GM18909 (cell line): ENCODE measurements around the gene PRKCG.

Source experiments
- ATAC-seq: cut with Tn5 transposase; IDR thresholded peaks from one replicate; pipeline ENCODE4 v1.9.1; 2021; ENCODE audit warnings: mild to moderate bottlenecking; ENCODE audit not compliant: unreplicated experiment, poor library complexity

Gene PRKCG

GRCh38 chr19:53896682-53897081 is 14.7 kb downstream of the PRKCG start:
- no peak for ATAC-seq

GRCh38 chr19:53897459-53897858 is 15.5 kb downstream of the PRKCG start:
- ATAC-seq: no peak

DNA sequence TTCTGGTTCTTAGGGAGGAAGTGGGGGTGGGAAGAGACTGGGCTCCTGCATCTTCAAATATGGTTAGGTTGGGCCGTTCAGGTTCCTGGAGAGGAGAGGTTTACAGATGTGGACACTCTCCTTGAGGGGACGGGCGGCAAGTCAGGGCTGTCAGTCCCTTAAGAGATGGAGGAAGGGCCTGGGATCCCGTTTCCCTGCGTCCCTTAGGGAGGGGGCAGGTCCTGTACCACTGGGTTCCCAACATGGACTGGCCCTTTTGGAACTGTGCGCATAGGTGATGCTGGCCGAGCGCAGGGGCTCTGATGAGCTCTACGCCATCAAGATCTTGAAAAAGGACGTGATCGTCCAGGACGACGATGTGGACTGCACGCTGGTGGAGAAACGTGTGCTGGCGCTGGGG is 16.2 kb downstream of the PRKCG start:
- ATAC-seq: no peak

DNA sequence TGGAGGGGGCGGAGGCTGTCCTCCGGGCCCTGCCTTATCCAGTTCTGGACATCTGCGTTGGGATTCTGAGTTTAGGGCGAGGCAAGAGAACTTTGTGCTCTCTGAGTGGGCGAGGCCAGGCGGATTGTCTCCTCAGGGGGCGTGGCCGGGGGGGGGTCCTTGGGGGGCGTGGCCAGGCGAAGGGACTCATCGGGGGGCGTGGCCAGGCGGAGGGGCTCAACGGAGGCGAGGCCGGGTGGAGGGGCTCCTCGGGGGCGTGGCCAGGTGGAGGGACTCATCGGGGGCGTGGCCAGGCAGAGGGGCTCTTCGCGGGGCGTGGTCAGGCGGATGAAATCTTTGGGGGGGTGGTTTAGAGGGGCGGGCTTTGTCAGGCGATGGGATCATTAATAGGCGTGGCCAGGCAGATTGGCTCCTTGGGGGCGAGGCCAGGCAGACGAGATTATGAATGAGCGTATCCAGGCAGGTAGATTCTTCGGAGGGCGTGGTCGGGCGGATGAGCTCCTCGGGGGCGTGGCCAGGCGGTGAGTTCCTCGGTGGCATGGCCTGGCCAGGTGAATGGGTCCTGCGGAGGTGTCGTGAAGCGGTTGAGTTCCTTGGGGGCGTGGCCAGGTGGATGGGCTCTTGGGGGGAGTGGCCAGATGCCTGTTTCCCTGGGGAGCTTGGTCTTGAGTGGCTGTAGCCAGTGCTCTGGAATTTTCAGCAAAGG is 16.8 kb downstream of the PRKCG start:
- ATAC-seq: no peak

- ATAC-seq: no peak
These were observed 18.3 kb downstream of the PRKCG start for GRCh38 chr19:53900191-53900860.

GRCh38 chr19:53903055-53903680 is 21.2 kb downstream of the PRKCG start:
- ATAC-seq: no peak

- no peak for ATAC-seq
These were observed 22.9 kb downstream of the PRKCG start for GRCh38 chr19:53904909-53905308.

DNA sequence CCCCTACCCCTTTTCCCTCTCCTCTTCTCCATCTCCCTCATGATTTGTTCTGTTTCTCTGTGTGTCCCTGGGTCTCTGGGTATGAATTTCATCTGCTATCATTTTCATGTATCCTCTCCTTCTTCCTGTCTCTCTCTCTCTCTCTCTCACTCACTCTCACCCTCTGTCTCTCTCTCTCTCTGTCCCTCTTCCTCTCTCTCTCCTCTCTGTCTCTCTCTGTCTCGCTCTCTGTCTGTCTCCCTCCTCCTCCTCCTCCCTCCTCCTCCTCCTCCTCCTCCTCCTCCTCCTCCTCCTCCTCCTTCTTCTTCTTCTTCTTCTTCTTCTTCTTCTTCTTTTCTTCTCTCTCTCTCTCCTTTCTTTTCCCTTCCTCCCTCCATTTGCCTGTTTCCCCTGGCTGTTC is 23.8 kb downstream of the PRKCG start:
- no peak for ATAC-seq

- no peak for ATAC-seq
These were observed 24.5 kb downstream of the PRKCG start for GRCh38 chr19:53906211-53907192.

DNA sequence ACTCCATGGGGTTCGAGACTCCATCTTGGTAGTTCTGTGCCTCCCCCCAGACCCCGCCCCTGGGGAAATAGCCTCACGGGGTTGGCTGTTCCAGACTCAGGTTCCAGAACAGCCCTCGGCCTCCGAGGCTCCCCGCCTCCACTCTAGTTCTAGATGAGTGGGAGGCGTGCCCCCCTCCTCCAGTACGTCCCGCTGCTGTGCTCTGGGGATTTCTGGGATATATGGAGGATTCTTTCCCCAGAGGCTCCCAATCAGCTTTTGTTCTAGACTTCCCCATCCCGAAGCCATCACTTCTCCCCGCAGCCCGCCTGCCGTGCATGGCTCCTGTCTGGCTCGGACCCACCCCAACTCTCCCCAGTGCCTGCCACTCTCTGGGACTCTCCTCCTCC is 25.2 kb downstream of the PRKCG start:
- no peak for ATAC-seq

- ATAC-seq: no peak
These were observed 25.7 kb downstream of the PRKCG start for GRCh38 chr19:53907690-53908089.

- no peak for ATAC-seq
These were observed 26.3 kb downstream of the PRKCG start for GRCh38 chr19:53908106-53908934.

DNA sequence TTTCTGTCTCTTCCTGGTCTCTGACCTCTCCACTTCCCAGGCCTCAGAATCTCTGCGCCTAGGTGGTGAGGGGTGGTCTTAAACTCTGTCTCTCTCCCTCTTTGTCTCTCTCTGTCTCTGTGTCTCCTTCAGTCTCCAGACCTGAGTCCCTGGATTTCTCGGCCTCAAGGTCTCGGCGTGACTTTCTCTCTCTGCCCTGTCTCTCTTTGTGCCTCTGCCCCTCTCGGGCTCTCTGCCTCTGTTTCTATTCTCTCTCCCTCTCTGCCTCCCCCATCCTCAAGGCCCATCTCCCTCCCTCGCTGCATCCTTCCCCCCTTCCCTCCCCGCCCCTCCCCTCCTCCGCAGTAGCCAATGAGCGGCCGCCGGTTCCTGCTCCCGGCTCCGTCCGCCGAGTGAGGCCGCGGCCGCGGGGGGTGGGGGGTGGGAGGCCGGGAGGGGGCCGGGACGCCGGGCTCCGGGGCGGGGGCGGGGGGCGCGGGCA is 27.0 kb downstream of the PRKCG start, which contains the start of gene CACNG7:
Gene CACNG7, plus strand, starts transcription at position 344 of the 481 bp plus-strand sequence. CDS start 3,554 bp downstream, outside the sequence.
- no peak for ATAC-seq

GRCh38 chr19:53909471-53910169 is 27.6 kb downstream of the PRKCG start:
- ATAC-seq: no peak

- no peak for ATAC-seq
These were observed 28.1 kb downstream of the PRKCG start for GRCh38 chr19:53910170-53910518.

- no peak for ATAC-seq
These were observed 30.7 kb downstream of the PRKCG start for GRCh38 chr19:53912653-53913052.

DNA sequence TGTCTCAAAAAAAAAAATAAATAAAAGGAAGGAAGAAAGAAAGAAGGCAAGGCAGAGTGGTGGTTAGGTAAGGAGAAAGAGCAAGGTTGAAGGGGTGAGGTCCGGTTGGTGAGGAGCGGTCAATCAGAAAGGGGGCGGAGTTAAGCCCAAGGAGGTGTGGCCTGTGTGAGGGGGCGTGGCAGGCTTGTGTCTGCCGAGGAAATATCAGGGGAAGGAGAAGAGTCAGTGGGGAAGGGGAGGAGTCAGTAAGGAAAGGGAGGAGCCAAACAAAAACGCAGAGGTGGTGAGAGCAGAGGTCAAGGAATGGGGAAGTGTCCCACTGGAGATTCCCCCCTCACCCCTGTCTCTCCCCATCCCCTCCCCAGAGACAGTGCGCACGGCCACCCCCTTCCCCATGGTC is 33.0 kb downstream of the PRKCG start:
- no peak for ATAC-seq

GRCh38 chr19:53916004-53916403 is 34.0 kb downstream of the PRKCG start:
- ATAC-seq: no peak

DNA sequence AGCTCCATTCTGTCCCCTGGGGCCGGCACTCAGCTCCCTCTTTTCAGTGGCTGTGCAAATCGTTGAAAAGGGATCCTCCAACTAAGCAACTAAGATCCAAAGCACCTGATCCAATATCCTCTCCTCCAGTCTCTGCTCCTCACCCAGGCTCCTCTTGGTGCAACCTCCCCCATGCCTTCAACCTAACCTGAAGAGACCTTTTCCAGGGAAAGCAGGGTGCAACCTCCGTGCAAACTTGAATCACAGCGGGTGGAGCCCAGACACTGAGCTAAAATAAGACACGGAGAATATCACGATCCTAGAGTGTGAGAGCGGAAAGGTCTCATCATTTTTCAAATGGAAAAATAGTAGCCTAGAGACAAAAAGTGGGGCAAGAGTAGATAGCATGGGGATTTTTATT is 35.4 kb downstream of the PRKCG start:
- no peak for ATAC-seq
